Adipose tissue (tissue), 3 donors: ENCODE measurements around the gene ADCY2. TPM values are rescaled to one million over a fixed set of nuclear protein-coding genes. Genes with fewer than 3 reads are reported as not detected.

Source experiments
- H3K27ac ChIP-seq: one replicate; pipeline ENCODE4 v1.5.1; 2013; ENCODE audit warnings: low read depth, low read length
- WGBS, 3 donors: extraction: QIAGEN DNeasy Blood & Tissue Kit; methylation state at CpG; one replicate each; pipeline ENCODE4 v1.1.7; 2013; 5-methylcytosine and 5-hydroxymethylcytosine counted together
- polyA plus RNA-seq, 3 donors: library from polyadenylated mRNA; stranded (reverse); fragments of 200-250 nt; gene quantifications; one replicate each; pipeline ENCODE4 v1.2.3, GENCODE V29; 2013
- donor health status: healthy with polysubstance abuse.
- donor health status: Bipolar disorder and iron deficiency.
- donor health status: healthy.

The ADCY2 gene
- polyA plus RNA-seq, 3 donors: 0.43 to 1.5 (median 0.89) TPM

- WGBS, 3 donors: 83 to 92% (median 88%) methylated on average over 3 of the region's 3 CpGs
- H3K27ac ChIP-seq: no peak overlapping the region
These were observed 480.9 kb downstream of the ADCY2 start for GRCh38 chr5:7876867-7877266.

DNA sequence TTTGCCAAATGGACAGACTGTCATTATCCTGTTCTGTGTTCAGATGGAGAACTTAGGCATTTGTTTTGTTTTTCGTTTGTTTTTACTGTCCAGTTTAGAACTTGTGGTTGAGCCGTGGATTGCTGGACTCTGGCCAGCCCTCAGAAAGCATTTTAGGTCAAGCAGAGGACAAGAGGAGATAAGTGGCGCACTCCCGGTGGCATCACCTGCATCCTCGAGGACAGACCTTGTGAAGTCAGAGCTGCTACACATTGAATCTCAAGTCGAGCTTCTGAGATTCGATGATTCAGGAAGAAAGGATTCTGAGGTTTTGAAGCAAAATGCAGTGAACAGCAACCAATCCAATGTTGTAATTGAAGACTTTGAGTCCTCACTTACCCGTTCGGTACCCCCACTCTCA lies 481.9 kb downstream of the ADCY2 start:
- 75 to 90% (median 80%) methylated on average over 9 of the region's 9 CpGs for WGBS, 3 donors
- H3K27ac ChIP-seq: no peak overlapping the region

DNA sequence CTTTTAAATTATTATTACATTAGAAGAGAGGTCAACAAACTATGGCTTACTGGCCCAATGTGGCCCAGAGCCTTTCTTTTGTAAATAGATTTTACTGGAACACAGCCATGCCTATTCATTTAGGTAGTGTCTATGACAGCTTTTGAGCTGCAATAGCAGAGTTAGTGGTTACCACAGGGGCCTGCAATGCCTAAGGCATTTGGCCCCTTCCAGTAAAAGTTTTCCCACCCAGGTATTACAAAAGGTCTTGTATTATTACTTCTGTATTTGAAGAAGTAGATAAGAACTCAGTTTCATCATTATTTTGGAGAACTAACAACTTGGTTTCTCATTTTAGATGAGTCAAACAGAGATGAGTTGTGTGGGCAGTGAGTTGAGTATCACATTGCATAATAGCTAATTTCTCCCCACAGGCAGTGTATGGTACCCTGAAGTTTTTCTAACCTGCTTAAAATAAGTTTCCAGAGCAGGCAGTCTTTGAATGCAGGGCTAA lies 482.5 kb downstream of the ADCY2 start:
- H3K27ac ChIP-seq: no peak overlapping the region
